Adrenal gland (tissue), 5 donors: ENCODE data around the gene IL1RAPL1.

Source experiments
- POLR2A ChIP-seq, 2 donors: fragments of 450-650 bp; IDR thresholded peaks; one replicate each; pipeline ENCODE4 v1.6.1; 2017; ENCODE audit warnings: antibody characterized with exemption in 2 of 2, mild to moderate bottlenecking in 2 of 2, moderate library complexity in 1 of 2
- TF ChIP-seq, protein P1 (sequence below), 6 experiments: fragments of 450-650 bp in 4 of 6; fragments of 200-600 bp in 2 of 6; sonication (generic) in 1 of 6; IDR thresholded peaks; 1 replicate in 5 of 6; 2 replicates in 1 of 6; pipeline versions ENCODE4 v1.5.1 to v1.8.0; 2016 to 2021; ENCODE audit warnings: antibody characterized with exemption in 6 of 6, mild to moderate bottlenecking in 2 of 6, moderate library complexity in 1 of 6
- donor health status: DM: no; HTN: no; CAD: no.

DNA sequence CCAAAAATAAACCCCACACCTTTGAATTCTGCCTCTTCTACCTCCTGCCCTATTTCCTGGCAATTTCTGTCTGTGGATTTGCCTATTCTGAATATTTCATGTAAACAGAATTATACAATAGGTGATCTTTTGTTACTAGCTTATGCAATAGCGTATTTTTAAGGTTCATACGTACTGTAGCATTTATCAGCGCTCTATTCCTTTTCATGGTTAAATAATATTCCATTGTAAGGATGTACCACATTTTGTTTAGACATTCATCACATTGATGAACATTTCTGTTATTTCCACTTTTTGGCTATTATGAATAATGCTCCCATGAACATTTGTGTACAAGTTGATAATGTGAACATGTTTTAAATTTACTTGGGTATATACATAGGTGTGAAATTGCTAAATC, 847.7 kb downstream of the IL1RAPL1 start:
- TF ChIP-seq, protein P1, sequence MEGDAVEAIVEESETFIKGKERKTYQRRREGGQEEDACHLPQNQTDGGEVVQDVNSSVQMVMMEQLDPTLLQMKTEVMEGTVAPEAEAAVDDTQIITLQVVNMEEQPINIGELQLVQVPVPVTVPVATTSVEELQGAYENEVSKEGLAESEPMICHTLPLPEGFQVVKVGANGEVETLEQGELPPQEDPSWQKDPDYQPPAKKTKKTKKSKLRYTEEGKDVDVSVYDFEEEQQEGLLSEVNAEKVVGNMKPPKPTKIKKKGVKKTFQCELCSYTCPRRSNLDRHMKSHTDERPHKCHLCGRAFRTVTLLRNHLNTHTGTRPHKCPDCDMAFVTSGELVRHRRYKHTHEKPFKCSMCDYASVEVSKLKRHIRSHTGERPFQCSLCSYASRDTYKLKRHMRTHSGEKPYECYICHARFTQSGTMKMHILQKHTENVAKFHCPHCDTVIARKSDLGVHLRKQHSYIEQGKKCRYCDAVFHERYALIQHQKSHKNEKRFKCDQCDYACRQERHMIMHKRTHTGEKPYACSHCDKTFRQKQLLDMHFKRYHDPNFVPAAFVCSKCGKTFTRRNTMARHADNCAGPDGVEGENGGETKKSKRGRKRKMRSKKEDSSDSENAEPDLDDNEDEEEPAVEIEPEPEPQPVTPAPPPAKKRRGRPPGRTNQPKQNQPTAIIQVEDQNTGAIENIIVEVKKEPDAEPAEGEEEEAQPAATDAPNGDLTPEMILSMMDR (IDR thresholded peaks at IDR 0.05): no peak
- no peak for TF ChIP-seq POLR2A (IDR thresholded peaks at IDR 0.05)
